BJ (cell line): ENCODE data around the gene ARHGDIA. TPM values are rescaled to one million over a fixed set of nuclear protein-coding genes. Genes with fewer than 3 reads are reported as not detected.

ENCODE experiments used
- CTCF ChIA-PET: fragments of 350-600 bp; formaldehyde crosslinking; extraction: SDS; loops from one replicate; lab custom pipeline; 2021; ENCODE audit warnings: antibody characterized with exemption, inconsistent platforms; lab: Yijun Ruan, JAX
- POLR2A ChIA-PET: fragments of 300-600 bp; sonication (Branson Sonifier 250); formaldehyde crosslinking; extraction: SDS; loops from one replicate; lab custom pipeline; 2021; ENCODE audit warnings: antibody characterized with exemption; lab: Charles Lee
- DNase-seq: peaks from one replicate; pipeline ENCODE4 v3.0.0-alpha.2; 2011; ENCODE audit warnings: low read depth
- H3K27me3 ChIP-seq: 2 replicates; pipeline ENCODE4 v1.6.0; 2011; ENCODE audit warnings: low read length; ENCODE audit not compliant: control insufficient read depth, insufficient read depth
- H3K36me3 ChIP-seq: 2 replicates; pipeline ENCODE4 v1.5.1; 2011; ENCODE audit warnings: low read length; ENCODE audit not compliant: control insufficient read depth, insufficient read depth
- H3K4me3 ChIP-seq: 2 replicates; pipeline ENCODE4 v1.5.1; 2011; ENCODE audit warnings: low read depth, mild to moderate bottlenecking, control low read depth, low read length
- CTCF ChIP-seq: IDR thresholded peaks from 2 replicates; pipeline ENCODE4 v1.5.1; 2011; ENCODE audit warnings: low read depth, mild to moderate bottlenecking, control low read depth, inconsistent platforms, low read length, moderate library complexity; ENCODE audit not compliant: insufficient read depth
- polyA plus RNA-seq: library from polyadenylated mRNA; depleted of rRNA; stranded (reverse); fragments of >200 nt; gene quantifications from 2 replicates; pipeline ENCODE4 v1.2.3, GENCODE V29; 2011

Gene ARHGDIA
- polyA plus RNA-seq, 1 experiment, result 163 TPM

- POLR2A ChIA-PET, result no interaction called here
- CTCF ChIA-PET, result interaction anchor here (0.8 kb wide), 1 partner anchor 45 kb away, joined by 3 read pairs; no protein-coding TSS in a partner anchor
Observed at GRCh38 chr17:81824595-81824994, 46.5 kb downstream of the ARHGDIA start.

GRCh38 chr17:81823820-81824550 is 47.2 kb downstream of the ARHGDIA start:
- DNase-seq, result no peak
- ChIA-PET POLR2A (no interaction called here), CTCF (no interaction called here)
- no peak for TF ChIP-seq CTCF
- H3K27me3 ChIP-seq, result no peaks in the 10 kb centered on the region; the same call in 1 of the 2 replicates
- H3K36me3 ChIP-seq, result peaks cover 12% of the 10 kb centered on the region
- no peak overlapping the region for H3K4me3 ChIP-seq

More at GRCh38 chr17:81824595-81824994, 46.5 kb downstream of the ARHGDIA start:
- Histone ChIP-seq H3K27me3 (no peaks in the 10 kb centered on the region), H3K4me3 (no peak overlapping the region), H3K36me3 (peaks cover 12% of the 10 kb centered on the region)
- no peak for DNase-seq
- no peak for TF ChIP-seq CTCF

- Histone ChIP-seq H3K4me3 (no peak overlapping the region), H3K36me3 (peaks cover 12% of the 10 kb centered on the region), H3K27me3 (no peaks in the 10 kb centered on the region; the same call in 1 of the 2 replicates)
- CTCF ChIA-PET, result no interaction called here
- DNase-seq, result no peak
- POLR2A ChIA-PET, result no interaction called here
- no peak for TF ChIP-seq CTCF
Observed at GRCh38 chr17:81822996-81823819, 47.9 kb downstream of the ARHGDIA start.

- no peak for TF ChIP-seq CTCF
- no peak for DNase-seq
- ChIA-PET POLR2A (no interaction called here), CTCF (interaction anchor here (0.9 to 1.5 kb wide), 3 partner anchors 9 to 199 kb away, joined by 3 to 4 read pairs (median 4); no protein-coding TSS in a partner anchor)
- no peaks in the 10 kb centered on the region; the same call in 1 of the 2 replicates for H3K27me3 ChIP-seq
- no peak overlapping the region for H3K4me3 ChIP-seq
- peaks cover 12% of the 10 kb centered on the region for H3K36me3 ChIP-seq
Observed at GRCh38 chr17:81822312-81822637, 48.9 kb downstream of the ARHGDIA start.
